ENCODE results near the gene SLCO4A1.

GRCh38 chr20:62692176-62692575 is 49.9 kb downstream of the SLCO4A1 start:
- TF ChIP-seq, protein P1, sequence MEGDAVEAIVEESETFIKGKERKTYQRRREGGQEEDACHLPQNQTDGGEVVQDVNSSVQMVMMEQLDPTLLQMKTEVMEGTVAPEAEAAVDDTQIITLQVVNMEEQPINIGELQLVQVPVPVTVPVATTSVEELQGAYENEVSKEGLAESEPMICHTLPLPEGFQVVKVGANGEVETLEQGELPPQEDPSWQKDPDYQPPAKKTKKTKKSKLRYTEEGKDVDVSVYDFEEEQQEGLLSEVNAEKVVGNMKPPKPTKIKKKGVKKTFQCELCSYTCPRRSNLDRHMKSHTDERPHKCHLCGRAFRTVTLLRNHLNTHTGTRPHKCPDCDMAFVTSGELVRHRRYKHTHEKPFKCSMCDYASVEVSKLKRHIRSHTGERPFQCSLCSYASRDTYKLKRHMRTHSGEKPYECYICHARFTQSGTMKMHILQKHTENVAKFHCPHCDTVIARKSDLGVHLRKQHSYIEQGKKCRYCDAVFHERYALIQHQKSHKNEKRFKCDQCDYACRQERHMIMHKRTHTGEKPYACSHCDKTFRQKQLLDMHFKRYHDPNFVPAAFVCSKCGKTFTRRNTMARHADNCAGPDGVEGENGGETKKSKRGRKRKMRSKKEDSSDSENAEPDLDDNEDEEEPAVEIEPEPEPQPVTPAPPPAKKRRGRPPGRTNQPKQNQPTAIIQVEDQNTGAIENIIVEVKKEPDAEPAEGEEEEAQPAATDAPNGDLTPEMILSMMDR (IDR thresholded peaks at IDR 0.05), result no peak
- no peak for TF ChIP-seq POLR2A (IDR thresholded peaks at IDR 0.05)

Measured in adrenal gland (tissue), 5 donors.